PFSK-1 (cell line): ENCODE results near the gene IL2RA.

Experiments used
- FOXP2 ChIP-seq: optimal IDR thresholded peaks from 2 replicates; pipeline ENCODE3; 2011; ENCODE audit warnings: borderline replicate concordance, control low read depth, inconsistent platforms; ENCODE audit not compliant: insufficient read depth; ENCODE audit errors: extremely low read length, extremely low read depth
- POLR2AphosphoS5 ChIP-seq: IDR thresholded peaks from 2 replicates; pipeline ENCODE4 v1.6.1; 2012; ENCODE audit warnings: low read depth, mild to moderate bottlenecking, control low read depth, low read length, moderate library complexity
- SIN3A ChIP-seq: IDR thresholded peaks from 2 replicates; pipeline ENCODE4 v1.6.1; 2012; ENCODE audit warnings: mild to moderate bottlenecking, low read length, moderate library complexity, borderline replicate concordance; ENCODE audit not compliant: insufficient read depth
- TAF1 ChIP-seq: IDR thresholded peaks from 2 replicates; pipeline ENCODE4 v1.6.1; 2012; ENCODE audit warnings: low read length, control low read depth, borderline replicate concordance; ENCODE audit not compliant: insufficient read depth
- TF ChIP-seq, protein P1 (sequence below), 2 experiments: IDR thresholded peaks; 2 replicates each; pipeline versions ENCODE4 v1.6.1 to v1.8.0; 2011 to 2012; ENCODE audit warnings: low read depth in 2 of 2, low read length in 2 of 2, control low read depth in 1 of 2, inconsistent platforms in 1 of 2, mild to moderate bottlenecking in 1 of 2, moderate library complexity in 1 of 2; ENCODE audit not compliant: insufficient read depth in 1 of 2

Gene IL2RA

DNA sequence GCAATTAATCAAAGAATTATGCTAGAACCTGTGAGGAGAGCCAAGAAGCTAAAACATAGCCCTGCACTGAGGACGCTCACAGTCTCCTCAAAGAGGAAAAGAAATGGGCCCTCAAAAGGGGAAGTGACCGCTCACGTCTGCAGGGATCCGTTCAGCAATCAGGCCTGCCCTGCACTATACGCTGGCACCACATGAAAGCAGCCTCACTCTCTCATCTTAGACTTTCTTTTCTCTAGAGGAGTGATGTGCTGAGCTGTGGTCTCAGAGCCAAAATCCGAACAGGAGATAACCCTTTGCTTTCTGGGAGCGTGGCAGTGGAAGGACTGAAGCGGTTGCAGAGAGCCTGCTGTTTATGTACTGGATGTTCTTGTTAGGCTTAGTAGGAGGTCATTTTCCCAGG, 6.3 kb upstream of the IL2RA start:
- TF ChIP-seq SIN3A (no peak), TAF1 (no peak), FOXP2 (no peak), POLR2AphosphoS5 (no peak)
- TF ChIP-seq, protein P1, sequence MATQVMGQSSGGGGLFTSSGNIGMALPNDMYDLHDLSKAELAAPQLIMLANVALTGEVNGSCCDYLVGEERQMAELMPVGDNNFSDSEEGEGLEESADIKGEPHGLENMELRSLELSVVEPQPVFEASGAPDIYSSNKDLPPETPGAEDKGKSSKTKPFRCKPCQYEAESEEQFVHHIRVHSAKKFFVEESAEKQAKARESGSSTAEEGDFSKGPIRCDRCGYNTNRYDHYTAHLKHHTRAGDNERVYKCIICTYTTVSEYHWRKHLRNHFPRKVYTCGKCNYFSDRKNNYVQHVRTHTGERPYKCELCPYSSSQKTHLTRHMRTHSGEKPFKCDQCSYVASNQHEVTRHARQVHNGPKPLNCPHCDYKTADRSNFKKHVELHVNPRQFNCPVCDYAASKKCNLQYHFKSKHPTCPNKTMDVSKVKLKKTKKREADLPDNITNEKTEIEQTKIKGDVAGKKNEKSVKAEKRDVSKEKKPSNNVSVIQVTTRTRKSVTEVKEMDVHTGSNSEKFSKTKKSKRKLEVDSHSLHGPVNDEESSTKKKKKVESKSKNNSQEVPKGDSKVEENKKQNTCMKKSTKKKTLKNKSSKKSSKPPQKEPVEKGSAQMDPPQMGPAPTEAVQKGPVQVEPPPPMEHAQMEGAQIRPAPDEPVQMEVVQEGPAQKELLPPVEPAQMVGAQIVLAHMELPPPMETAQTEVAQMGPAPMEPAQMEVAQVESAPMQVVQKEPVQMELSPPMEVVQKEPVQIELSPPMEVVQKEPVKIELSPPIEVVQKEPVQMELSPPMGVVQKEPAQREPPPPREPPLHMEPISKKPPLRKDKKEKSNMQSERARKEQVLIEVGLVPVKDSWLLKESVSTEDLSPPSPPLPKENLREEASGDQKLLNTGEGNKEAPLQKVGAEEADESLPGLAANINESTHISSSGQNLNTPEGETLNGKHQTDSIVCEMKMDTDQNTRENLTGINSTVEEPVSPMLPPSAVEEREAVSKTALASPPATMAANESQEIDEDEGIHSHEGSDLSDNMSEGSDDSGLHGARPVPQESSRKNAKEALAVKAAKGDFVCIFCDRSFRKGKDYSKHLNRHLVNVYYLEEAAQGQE (IDR thresholded peaks at IDR 0.05; ENCODE audit: insufficient read depth in 1 of 2, low read depth in 2 of 2, low read length in 2 of 2), result no peak

DNA sequence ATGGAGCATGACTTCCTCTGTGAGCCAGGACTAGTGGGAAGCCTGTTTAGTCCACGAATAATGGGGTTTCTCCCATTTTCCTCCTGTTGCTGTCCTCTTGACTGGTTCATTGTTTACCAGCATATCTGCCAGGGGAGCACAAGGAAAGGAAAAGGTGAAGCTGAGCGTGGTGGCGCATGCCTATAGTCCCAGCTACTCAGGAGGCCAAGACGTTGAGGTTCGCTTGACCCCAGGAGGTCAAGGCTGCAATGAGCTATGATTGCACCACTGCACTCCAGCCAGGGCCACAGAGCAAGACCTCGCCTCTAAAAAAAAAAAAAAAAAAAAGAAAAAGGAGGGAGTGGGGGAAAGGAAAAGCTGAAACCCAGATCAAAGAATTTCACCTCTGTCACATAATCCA, 5.8 kb upstream of the IL2RA start:
- TF ChIP-seq TAF1 (no peak), POLR2AphosphoS5 (no peak), FOXP2 (no peak), SIN3A (no peak)
- TF ChIP-seq, protein P1 (IDR thresholded peaks at IDR 0.05; ENCODE audit: insufficient read depth in 1 of 2, low read depth in 2 of 2, low read length in 2 of 2), result no peak

DNA sequence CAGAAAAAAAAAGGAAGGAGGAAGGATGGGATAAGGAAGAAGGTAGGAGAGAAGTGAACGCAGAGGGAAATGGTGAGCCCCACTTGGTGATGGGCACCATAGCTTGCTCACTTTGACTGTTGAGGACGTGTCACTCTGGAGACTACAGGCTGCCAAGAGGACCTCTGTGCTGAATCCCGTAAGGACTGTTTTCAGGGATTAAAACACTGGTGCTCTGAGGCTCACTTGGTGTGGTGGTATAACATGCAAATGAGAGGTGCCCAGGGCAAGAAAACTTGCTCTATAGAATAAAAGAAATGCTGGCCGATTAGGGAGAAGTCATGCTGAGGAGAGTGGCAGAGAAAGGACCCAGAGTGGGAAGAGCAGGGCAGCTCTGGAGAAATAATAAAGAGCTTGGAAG, 5.3 kb upstream of the IL2RA start:
- no peak for TF ChIP-seq TAF1
- no peak for TF ChIP-seq POLR2AphosphoS5
- TF ChIP-seq, protein P1 (IDR thresholded peaks at IDR 0.05; ENCODE audit: insufficient read depth in 1 of 2, low read depth in 2 of 2, low read length in 2 of 2), result no peak
- no peak for TF ChIP-seq SIN3A
- TF ChIP-seq FOXP2, result no peak

DNA sequence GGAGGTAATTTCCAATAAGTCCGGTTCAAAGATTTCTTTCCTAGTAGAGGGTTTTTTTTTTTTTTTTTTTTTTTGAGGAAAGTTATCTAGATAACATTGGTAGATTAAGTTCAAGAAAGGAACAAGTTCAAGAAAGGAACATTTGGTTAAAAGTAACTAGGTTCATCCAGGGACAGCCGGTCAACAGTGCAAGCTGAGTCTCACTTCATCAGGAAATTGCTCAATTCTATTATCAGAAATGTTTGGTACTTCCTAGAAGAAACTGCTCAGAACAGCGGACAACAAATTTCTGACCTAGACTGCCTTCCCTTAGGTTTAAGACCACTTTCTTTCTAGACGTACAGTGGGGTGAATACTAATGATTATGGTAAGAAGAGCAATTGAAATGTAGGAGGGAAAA, 3.7 kb upstream of the IL2RA start:
- TF ChIP-seq, protein P1 (IDR thresholded peaks at IDR 0.05; ENCODE audit: insufficient read depth in 1 of 2, low read depth in 2 of 2, low read length in 2 of 2), result no peak
- TF ChIP-seq FOXP2 (no peak), POLR2AphosphoS5 (no peak), TAF1 (no peak), SIN3A (no peak)

DNA sequence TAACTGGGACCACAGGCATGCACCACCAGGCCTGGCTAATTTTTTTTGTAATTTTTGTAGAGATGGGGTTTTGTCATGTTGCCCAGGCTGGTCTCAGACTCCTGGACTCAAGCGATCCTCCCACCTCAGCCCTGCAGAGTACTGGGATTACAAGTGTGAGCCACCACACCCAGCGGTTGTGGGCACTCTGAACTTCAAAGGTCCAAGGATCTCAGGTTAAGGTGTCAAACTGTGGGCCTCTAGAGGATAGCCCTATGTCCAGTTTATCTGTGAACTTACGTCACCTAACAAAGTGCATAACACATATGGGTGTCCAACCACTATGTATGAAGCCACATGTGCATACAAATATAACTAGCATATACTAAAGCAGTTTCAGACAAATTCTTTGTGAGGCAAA, 3.2 kb upstream of the IL2RA start:
- TF ChIP-seq FOXP2 (no peak), POLR2AphosphoS5 (no peak), SIN3A (no peak), TAF1 (no peak)
- TF ChIP-seq, protein P1 (IDR thresholded peaks at IDR 0.05; ENCODE audit: insufficient read depth in 1 of 2, low read depth in 2 of 2, low read length in 2 of 2), result no peak
